GM08714 (cell line): ENCODE results near the gene SYNCRIP.

Experiments
- H3K4me3 ChIP-seq: fragments of 200-500 bp; sonication (Bioruptor generic); 2 replicates; pipeline ENCODE4 v1.5.1; 2014; ENCODE audit warnings: mild to moderate bottlenecking, low read length, inconsistent platforms
- ZNF274 ChIP-seq: IDR thresholded peaks from 2 replicates; pipeline ENCODE4 v1.6.1; 2012; ENCODE audit warnings: mild to moderate bottlenecking, low read depth, low read length

The SYNCRIP gene

GRCh38 chr6:85676086-85676729 lies 33.5 kb upstream of the SYNCRIP start:
- peak overlapping the region; percentile 100 for H3K4me3 ChIP-seq
- TF ChIP-seq ZNF274, result no peak

DNA sequence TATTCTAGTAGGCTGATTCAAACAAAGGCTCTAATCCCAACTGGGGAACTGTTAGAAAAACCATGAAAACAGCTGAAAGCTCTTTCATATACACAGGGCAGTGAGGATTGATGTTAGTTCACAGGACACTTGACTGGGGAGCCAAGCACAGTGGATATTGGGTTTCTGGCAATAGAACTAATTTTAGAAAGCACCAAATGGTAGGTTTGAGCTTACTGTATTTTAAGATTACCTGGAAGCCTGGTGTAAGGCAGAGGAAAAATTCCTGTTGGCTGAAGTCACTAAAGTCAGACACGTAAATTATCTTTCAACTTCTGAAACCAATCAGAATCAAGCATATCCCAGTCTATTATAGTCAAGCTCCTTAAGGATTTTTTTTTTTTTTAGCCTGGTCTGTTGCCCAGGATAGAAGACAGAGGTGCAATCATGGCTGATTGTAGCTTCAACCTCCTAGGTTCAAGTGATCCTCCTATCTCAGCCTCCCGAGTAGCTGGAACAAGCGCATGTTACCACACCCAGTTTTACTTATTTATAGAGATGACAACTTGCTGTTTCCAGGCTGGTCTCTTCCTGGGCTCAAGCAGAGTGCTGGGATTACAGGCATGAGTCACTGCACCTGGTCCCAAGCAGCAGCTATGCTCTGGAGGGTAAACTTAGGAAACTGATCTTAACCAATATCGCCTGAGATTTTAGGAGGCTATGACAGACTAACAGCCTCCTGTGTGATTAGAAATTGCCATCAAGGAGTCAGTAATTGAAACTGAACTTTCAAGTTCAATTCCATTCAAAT lies 32.5 kb upstream of the SYNCRIP start:
- TF ChIP-seq ZNF274, result no peak
- peak overlapping the region; percentile 100 for H3K4me3 ChIP-seq

GRCh38 chr6:85674604-85675003 lies 31.9 kb upstream of the SYNCRIP start:
- no peak for TF ChIP-seq ZNF274
- no peak overlapping the region for H3K4me3 ChIP-seq

GRCh38 chr6:85673198-85674139 lies 30.8 kb upstream of the SYNCRIP start:
- H3K4me3 ChIP-seq, result no peak overlapping the region
- TF ChIP-seq ZNF274, result no peak

- no peak for TF ChIP-seq ZNF274
- H3K4me3 ChIP-seq, result no peak overlapping the region
Observed at GRCh38 chr6:85672623-85673022, 29.9 kb upstream of the SYNCRIP start.

- no peak overlapping the region for H3K4me3 ChIP-seq
- TF ChIP-seq ZNF274, result no peak
Observed at GRCh38 chr6:85672050-85672449, 29.4 kb upstream of the SYNCRIP start.

- no peak for TF ChIP-seq ZNF274
- no peak overlapping the region for H3K4me3 ChIP-seq
Observed at GRCh38 chr6:85670573-85670972, 27.9 kb upstream of the SYNCRIP start.

DNA sequence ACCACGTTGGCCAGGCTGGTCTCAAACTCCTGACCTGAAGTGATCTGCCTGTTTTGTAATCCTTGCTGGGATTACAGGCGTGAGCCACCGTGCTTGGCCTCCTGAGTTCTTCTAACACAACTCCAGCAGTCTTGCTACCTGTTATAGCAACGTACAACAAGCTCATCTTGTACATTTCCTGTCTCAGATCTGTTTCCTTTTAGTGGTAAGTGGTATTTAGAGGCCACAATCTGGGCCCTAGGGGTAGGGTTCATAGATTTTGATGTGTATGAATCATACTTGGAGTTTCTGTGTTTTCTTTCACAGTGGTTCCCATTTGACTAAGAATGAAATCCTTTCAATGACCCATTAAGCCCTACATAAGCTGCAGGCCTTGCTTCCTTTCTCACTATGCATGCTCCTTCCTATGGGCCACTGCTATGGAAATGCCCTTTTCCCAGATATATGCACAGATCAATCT lies 27.1 kb upstream of the SYNCRIP start:
- H3K4me3 ChIP-seq, result peak overlapping the region; percentile 43; the same call in 1 of the 2 replicates

DNA sequence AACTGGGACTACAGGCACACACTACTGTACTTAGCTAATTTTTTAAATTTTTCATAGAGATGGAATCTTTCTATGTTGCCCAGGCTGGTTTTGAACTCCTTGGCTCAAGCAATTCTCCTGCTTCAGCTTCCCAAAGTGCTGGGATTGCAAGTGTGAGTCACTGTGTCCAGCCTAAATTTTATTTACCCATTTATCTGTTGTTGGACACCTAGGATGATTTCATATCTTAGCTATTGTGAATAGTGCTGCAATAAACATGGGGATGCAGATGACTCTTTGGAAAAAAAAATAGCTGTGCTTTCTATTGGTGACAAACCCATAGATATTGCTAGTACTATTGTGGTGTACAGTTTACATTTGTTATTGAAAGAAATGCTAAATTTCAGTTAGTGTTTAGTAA lies 19.6 kb upstream of the SYNCRIP start:
- no peak for TF ChIP-seq ZNF274
- H3K4me3 ChIP-seq, result no peak overlapping the region

More for the DNA sequence above, 27.1 kb upstream of the SYNCRIP start:
- TF ChIP-seq ZNF274, result no peak

DNA sequence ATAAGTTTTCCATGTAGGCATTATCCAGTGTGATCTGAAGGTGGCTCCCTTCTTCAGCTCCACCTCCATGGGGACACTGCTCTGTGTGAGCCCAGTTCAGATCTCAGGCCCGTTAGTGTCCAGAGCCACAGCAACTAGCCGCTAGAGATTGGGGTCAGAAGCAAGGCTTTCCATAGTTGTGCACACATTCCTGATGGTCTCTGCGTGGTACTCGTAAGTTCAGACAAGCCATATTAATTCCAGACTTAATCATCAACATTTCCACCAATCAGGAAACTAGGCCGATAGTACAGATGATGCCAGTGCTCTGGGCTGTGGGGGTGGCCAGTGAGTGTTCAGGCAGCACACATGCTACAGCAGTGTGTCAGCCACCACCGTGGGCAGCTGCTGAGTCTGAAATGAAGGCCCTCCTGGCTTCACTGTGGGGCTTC lies 17.5 kb upstream of the SYNCRIP start:
- TF ChIP-seq ZNF274, result no peak
- no peak overlapping the region for H3K4me3 ChIP-seq

- no peak overlapping the region for H3K4me3 ChIP-seq
- no peak for TF ChIP-seq ZNF274
Observed at GRCh38 chr6:85650606-85651005, 7.9 kb upstream of the SYNCRIP start.

- TF ChIP-seq ZNF274, result no peak
- peak overlapping the region; percentile 63 for H3K4me3 ChIP-seq
Observed at GRCh38 chr6:85644279-85644762, 1.6 kb upstream of the SYNCRIP start.

- peak overlapping the region; percentile 63 for H3K4me3 ChIP-seq
- TF ChIP-seq ZNF274, result no peak
Observed at GRCh38 chr6:85643537-85644278, 1.0 kb upstream of the SYNCRIP start.
